K562 (cell line): ENCODE data around the gene HOTAIR.

Source experiments
- EHMT2 ChIP-seq: fragments of 450-650 bp; IDR thresholded peaks from 2 replicates; pipeline ENCODE4 v1.6.1; 2018; ENCODE audit warnings: antibody characterized with exemption
- FOXK2 ChIP-seq, 2 experiments: fragments of 450-650 bp; IDR thresholded peaks in 1 of 2; conservative IDR thresholded peaks in 1 of 2; 2 replicates each; pipeline ENCODE4 v1.6.1; 2016; ENCODE audit warnings: low read depth in 2 of 2, mild to moderate bottlenecking in 1 of 2
- LEF1 ChIP-seq: fragments of 450-650 bp; IDR thresholded peaks from 2 replicates; pipeline ENCODE4 v1.6.1; 2016; ENCODE audit warnings: mild to moderate bottlenecking

DNA sequence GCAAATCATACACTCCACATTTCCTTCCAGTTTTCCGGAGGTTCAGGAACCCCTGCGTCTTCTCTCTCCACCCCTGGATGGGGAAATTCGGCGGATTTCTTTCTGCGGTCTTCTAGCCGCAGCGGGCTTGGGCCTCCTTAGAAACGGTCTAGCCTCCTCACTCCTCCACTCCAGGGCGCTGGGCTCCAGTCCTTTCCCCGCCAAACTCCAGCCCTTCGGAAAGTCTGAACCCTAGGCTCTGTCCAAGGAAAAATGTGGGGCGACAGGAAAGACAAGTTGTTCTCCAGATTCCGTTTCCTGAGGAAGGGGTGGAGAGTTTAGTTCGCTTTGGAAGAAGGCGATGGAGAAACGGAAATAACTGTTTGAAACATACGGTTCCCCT lies 8.8 kb upstream of the HOTAIR start:
- TF ChIP-seq EHMT2 (no peak), LEF1 (no peak), FOXK2 (conservative IDR thresholded peaks at IDR 0.05 in 1 of 2, IDR thresholded peaks at IDR 0.05 in 1 of 2; ENCODE audit: low read depth in 2 of 2) (no peak)
